OCI-LY1 (cell line): Measurements from ENCODE around the gene IRF4.

Source experiments
- CTCF ChIP-seq: fragments of 200-600 bp; sonication (generic), shearing (Covaris generic); IDR thresholded peaks from 2 replicates; pipeline ENCODE4 v1.5.1; 2017; ENCODE audit warnings: mild to moderate bottlenecking, antibody characterized with exemption, low read length, moderate library complexity, mixed read lengths
- EZH2 ChIP-seq: fragments of 200-600 bp; sonication (generic), shearing (Covaris generic); IDR thresholded peaks from 2 replicates; pipeline ENCODE4 v1.8.0; 2017; ENCODE audit warnings: borderline replicate concordance, mixed run types, mild to moderate bottlenecking, antibody characterized with exemption, low read length, moderate library complexity, mixed read lengths

GRCh38 chr6:393391-394221, 2.1 kb downstream of the IRF4 start:
- TF ChIP-seq CTCF (no peak), EZH2 (no peak)
